ENCODE results near the gene ARL4A. TPM values are rescaled to one million over a fixed set of nuclear protein-coding genes. Genes with fewer than 3 reads are reported as not detected.

The ARL4A gene
- total and polyA plus RNA-seq, 2 of the 8 experiments (the other 6 are each of a cell fraction or from before 2014, with no cell fraction given): 14.5 to 29.2 TPM

DNA sequence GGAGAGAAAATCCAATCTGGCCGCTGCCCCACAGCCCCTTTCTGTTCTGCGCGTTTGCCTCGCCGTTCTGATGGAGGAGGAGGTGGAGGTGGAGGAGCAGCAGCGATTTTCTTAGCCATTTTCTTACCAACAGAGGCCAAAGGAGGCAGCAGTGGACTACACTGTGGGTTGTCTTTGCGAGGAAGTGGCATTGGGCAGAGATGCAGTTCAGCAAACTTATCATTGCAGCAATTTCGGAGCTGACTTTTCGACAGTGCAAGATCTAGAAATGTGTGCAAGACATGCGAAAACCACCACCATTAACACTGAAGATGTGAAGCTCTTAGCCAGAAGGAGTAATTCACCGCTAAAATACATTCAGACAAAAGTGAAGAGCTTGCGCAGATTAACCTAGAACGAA, 1.9 kb upstream of the ARL4A start:
- H3K9ac ChIP-seq (replicated peaks in 1 of 4; ENCODE audit: extremely low read depth in 1 of 4, low read depth in 3 of 4, low read length in 3 of 4): no peak overlapping the region
- peak overlapping the region; percentile 91 for H2BK120ac ChIP-seq (replicated peaks; ENCODE audit: low read depth, low read length)
- H2AK5ac ChIP-seq (ENCODE audit: low read depth, low read length): no peak overlapping the region
- H3K4ac ChIP-seq (replicated peaks; ENCODE audit: insufficient read length, low read depth, low read length): no peak overlapping the region
- ChIA-PET POLR2A (ENCODE audit: partially characterized antibody) (interaction anchor here (0.8 to 1.9 kb wide), 3 partner anchors 359 to 569 kb away, joined by 3 to 6 read pairs (median 3); no protein-coding TSS in a partner anchor), CTCF (ENCODE audit: partially characterized antibody) (interaction anchor here (0.7 to 10.0 kb wide), 54 partner anchors 11 to 594 kb away, joined by 3 to 82 read pairs (median 4); no protein-coding TSS in a partner anchor)
- H3K4me3 ChIP-seq (ENCODE audit: extremely low read depth in 1 of 4, insufficient read depth in 2 of 4, low read depth in 3 of 4, low read length in 4 of 4): no peak overlapping the region
- H2BK20ac ChIP-seq (ENCODE audit: low read length): peak overlapping the region; percentile 62; the same call in 1 of the 2 replicates
- 62% methylated on average over 13 of the region's 13 CpGs; no CpG with 5 or more reads in 1 of the 2 experiments for WGBS, 2 experiments (ENCODE audit: extremely low coverage in 1 of 2, insufficient coverage in 1 of 2, insufficient read length in 1 of 2, insufficient replicate concordance in 2 of 2, low coverage in 1 of 2, low lambda C conversion rate in 2 of 2, missing lambda C conversion rate in 1 of 2)
- H2BK15ac ChIP-seq (ENCODE audit: low read length): 0 out of 2 replicates have a peak overlapping the region, but pooled peaks have one; percentile 48
- H2BK5ac ChIP-seq (ENCODE audit: low read depth, low read length): no peak overlapping the region
- no peaks in the 10 kb centered on the region; a peak in 1 of 8 replicates for H3K36me3 ChIP-seq (ENCODE audit: control insufficient read depth in 2 of 4, insufficient read depth in 4 of 4, low read length in 3 of 4)
- FAIRE-seq: no peak
- H3K18ac ChIP-seq (ENCODE audit: extremely low read depth, low read length): no peak overlapping the region
- H4K8ac ChIP-seq (ENCODE audit: extremely low read depth, insufficient read depth, low read length): no peak overlapping the region
- peaks cover 0 to 7% (median 3%) of the 10 kb centered on the region in 4 experiments; a peak in 4 of 7 replicates for H3K4me1 ChIP-seq (replicated peaks in 1 of 4; ENCODE audit: control insufficient read depth in 3 of 4, insufficient read depth in 4 of 4, low read length in 3 of 4)
- H3K4me2 ChIP-seq (ENCODE audit: insufficient read depth in 1 of 2, low read depth in 2 of 2, low read length in 2 of 2): peak overlapping the region in 1 of 2 experiments; percentile 42; a peak in 2 of 4 replicates
- no peak overlapping the region for H3K23ac ChIP-seq (ENCODE audit: insufficient read length)
- no peak overlapping the region for H3K14ac ChIP-seq (ENCODE audit: insufficient read length)
- no peak overlapping the region for H3K27ac ChIP-seq (ENCODE audit: low read depth, low read length)
- peak; percentile 29 to 61 for DNase-seq (ENCODE audit: low read depth in 1 of 2, low spot score in 2 of 2)
- H4K91ac ChIP-seq (replicated peaks; ENCODE audit: insufficient read length, low read length): peak overlapping the region; percentile 75
- H3K27me3 ChIP-seq (replicated peaks in 1 of 4; ENCODE audit: control insufficient read depth in 3 of 4, extremely low read depth in 1 of 4, insufficient read depth in 3 of 4, low read length in 3 of 4): no peaks in the 10 kb centered on the region; a peak in 1 of 7 replicates
- H3K79me1 ChIP-seq (ENCODE audit: low read depth, low read length): no peaks in the 10 kb centered on the region
- no peaks in the 10 kb centered on the region for H4K20me1 ChIP-seq (replicated peaks in 1 of 2; ENCODE audit: control insufficient read depth in 1 of 2, insufficient read depth in 2 of 2, low read length in 2 of 2)
- H2AFZ ChIP-seq (ENCODE audit: low read length): no peak overlapping the region
- H3K23me2 ChIP-seq (ENCODE audit: low read depth, low read length): no peaks in the 10 kb centered on the region; the same call in 1 of the 2 replicates
- no peaks in the 10 kb centered on the region for H3K9me3 ChIP-seq (ENCODE audit: insufficient read depth in 2 of 2, low read depth in 1 of 2, low read length in 1 of 2)
- H3K56ac ChIP-seq (replicated peaks; ENCODE audit: insufficient read length, low read depth, low read length): no peak overlapping the region
- H3K79me2 ChIP-seq (ENCODE audit: control insufficient read depth in 1 of 2, insufficient read depth in 2 of 2, low read length in 2 of 2): peaks cover 0 to 28% of the 10 kb centered on the region in 2 experiments; a peak in 3 of 4 replicates
- H2BK12ac ChIP-seq (ENCODE audit: low read depth, low read length): peak overlapping the region; percentile 52; the same call in 1 of the 2 replicates
- no peak overlapping the region for H4K5ac ChIP-seq (ENCODE audit: insufficient read length, low read depth, low read length)
- no peak for TF ChIP-seq CBX8 (IDR thresholded peaks at IDR 0.05; ENCODE audit: borderline replicate concordance, low read depth, low read length)
- no peak for TF ChIP-seq SRF (IDR thresholded peaks at IDR 0.05; ENCODE audit: low read depth, low read length)
- TF ChIP-seq RAD21 (IDR thresholded peaks at IDR 0.05 in 1 of 2, conservative IDR thresholded peaks at IDR 0.05 in 1 of 2; ENCODE audit: low read depth in 2 of 2, low read length in 2 of 2): peak; percentile 87 to 88
- TF ChIP-seq HDAC6 (IDR thresholded peaks at IDR 0.05; ENCODE audit: low read depth, low read length): no peak
- TF ChIP-seq, protein P1, sequence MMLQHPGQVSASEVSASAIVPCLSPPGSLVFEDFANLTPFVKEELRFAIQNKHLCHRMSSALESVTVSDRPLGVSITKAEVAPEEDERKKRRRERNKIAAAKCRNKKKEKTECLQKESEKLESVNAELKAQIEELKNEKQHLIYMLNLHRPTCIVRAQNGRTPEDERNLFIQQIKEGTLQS (IDR thresholded peaks at IDR 0.05; ENCODE audit: insufficient read depth, low read depth, low read length): no peak
- TF ChIP-seq POLR2AphosphoS5 (IDR thresholded peaks at IDR 0.05; ENCODE audit: low read depth, low read length): no peak
- peak; percentile 63 to 80 (median 63) for TF ChIP-seq CTCF (IDR thresholded peaks at IDR 0.05; ENCODE audit: control extremely low read depth in 1 of 3, insufficient read depth in 1 of 3, low read depth in 1 of 3, low read length in 3 of 3)
- TF ChIP-seq MAFK (IDR thresholded peaks at IDR 0.05; ENCODE audit: low read depth, low read length): no peak
- no peak for TF ChIP-seq KDM5A (IDR thresholded peaks at IDR 0.05; ENCODE audit: low read length)
- TF ChIP-seq YY1 (IDR thresholded peaks at IDR 0.05; ENCODE audit: low read depth, low read length): 0 out of 2 replicates have a peak, but pooled peaks have one; percentile 43

Data from H1 (cell line).